GM18511 (cell line): ENCODE measurements around the gene DOK4.
"Not testable (repeated sequence)": the region's sequence is repeated elsewhere in the genome, so short reads cannot be mapped to it uniquely, and the experiment has no call there.

Source experiments
- ATAC-seq: cut with Tn5 transposase; IDR thresholded peaks from one replicate; pipeline ENCODE4 v1.9.1; 2021; ENCODE audit warnings: mild to moderate bottlenecking, moderate library complexity; ENCODE audit not compliant: unreplicated experiment

DOK4 gene

DNA sequence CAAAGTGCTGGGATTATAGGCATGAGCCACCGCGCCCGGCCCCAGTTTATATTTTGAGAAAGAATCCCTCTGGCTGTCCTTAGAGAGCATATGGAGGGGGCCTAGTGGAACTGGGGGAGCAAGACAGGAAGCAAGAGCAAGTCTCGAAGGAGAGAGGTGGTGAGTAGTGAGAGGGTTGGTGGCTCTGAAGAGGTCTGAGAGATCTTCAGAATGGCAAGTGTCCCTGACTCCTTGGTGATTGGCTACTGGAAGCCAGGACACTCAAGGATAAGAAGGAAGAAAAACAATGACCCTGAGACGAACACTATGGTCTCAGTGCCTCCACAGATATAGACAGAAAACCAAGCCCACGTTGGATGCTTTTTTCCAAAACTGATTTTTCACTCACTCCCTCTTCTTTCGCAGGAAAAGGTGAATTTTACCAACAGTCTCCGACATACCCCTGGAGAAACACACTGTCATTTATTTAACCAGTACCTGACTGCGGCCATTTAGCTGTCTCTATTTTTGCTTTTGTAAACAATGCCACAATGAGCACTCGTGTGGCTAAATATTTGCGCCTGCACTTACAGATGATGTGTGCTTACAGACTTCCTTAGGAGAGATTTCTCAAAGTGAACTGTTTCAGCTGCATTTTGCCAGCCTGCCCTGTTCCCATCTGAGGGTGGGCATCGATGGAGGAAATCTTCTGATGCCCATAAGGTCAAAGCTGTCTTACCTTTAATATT is 15.9 kb upstream of the DOK4 start:
- ATAC-seq: no peak

DNA sequence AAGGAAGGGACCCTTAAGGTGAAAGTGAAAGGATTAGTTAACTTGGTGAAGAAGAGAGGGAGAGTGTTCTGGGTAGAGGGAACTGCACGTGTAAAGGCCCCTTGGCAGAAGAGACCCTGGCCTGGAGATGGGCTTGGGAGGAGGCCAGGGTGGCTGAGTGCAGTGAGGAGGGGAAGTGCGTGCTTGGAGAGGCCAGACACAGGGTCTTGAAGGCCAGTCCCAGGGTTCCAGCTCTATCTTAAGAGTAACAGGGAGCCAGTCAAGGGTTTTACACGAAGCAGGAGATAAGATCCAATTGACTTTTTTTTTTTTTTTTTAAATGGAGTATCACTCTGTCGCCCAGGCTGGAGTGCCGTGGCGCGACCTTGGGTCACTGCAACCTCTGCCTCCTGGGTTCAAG is 15.2 kb upstream of the DOK4 start:
- no peak for ATAC-seq

DNA sequence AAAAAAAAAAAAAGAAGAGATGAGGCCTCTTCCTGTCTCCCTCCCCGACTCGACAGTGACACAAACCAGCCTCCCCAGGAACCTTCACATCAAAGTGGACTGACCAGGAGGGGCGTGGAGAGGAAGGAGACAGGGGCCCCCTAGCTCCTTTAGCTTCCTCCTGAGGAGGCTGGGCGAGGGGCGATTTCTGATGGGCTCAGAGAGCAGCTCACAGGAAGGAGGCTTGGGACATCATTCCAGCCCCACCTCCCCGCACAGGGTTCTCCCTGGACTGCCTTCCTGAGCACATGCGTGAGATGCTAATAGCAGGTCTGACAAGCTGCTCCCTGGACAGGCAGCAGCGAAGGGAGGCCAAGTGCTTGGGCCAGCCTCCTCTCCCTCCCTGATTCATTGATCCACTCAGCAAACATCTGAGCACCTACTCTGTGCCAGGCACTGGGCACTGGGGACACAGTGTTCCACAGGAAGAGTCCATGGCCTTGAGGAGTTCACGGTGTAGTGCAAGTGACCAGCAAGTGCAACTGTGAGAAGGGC is 14.4 kb upstream of the DOK4 start:
- ATAC-seq: no peak

DNA sequence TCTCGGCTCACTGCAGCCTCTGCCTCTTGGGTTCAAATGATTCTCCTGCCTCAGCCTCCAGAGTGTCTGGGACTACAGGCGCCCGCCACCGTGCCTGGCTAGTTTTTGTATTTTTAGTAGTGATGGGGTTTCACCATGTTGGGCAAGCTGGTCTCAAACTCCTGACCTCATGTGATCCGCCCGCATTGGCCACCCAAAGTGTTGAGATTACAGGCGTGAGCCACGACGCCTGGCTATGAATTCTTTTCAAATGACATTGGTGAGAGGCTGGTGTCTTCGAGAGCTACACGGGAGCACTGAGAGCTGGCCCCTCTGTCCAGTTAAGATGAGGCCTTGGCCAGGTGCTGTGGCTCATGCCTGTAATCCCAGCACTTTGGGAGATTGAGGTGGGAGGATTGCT is 13.6 kb upstream of the DOK4 start:
- ATAC-seq: not testable (repeated sequence)

DNA sequence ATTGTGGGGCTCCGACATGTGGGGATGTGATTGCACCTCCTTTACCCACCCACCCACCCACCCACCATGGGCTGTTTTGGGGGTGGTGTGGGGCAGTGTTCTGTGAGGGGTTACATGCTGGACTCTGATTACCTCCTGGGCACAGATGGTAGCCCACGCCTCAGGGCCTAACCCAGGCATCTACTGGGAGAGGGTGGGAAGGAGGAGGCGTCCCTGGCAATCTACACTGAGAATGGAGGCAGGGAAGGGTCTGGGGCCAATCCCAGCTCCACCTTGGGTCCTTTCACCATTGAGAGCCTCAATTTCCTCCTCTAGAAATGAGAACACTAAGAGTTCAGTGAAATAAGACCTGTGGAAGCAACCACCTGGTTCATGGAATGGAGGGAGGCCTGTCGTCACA is 11.7 kb upstream of the DOK4 start:
- ATAC-seq: no peak

DNA sequence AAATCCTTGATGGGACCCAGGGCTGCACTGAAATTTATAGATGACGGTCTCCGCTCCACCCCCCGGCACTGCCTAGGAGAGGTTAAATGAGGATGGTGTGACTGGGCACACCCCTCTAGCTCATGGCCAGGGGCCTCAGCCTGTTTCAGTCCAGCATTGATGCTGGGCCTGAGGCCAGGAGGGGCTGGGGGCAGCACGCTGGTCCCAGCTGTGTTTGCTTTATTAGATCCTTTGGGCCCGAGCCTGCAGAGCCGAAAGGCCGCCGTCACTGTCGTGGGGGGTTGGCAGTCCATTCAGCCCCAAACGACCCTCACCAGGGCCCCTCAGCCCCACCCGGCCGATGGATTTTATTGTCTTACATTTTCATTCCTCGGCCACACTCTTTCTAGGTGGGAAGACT is 10.8 kb upstream of the DOK4 start:
- ATAC-seq: no peak

DNA sequence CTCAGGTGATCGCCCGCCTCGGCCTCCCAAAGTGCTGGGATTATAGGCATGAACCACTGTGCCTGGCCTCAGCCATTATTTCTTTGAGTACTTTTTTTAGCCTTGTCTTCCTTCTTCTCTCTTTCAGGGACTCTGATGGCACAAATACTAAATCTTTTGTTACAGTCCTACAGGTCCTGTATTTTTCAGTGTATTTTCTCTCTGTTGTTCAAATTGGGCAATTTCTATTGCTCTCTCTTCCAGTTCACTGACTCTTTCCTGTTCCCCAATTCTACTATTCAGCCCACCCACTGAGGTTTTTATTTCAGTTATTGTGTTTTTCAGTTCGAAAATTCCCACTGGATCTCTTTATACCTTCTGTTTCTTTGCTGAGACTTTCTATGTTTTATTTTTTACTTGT is 7.5 kb upstream of the DOK4 start:
- ATAC-seq: no peak

DNA sequence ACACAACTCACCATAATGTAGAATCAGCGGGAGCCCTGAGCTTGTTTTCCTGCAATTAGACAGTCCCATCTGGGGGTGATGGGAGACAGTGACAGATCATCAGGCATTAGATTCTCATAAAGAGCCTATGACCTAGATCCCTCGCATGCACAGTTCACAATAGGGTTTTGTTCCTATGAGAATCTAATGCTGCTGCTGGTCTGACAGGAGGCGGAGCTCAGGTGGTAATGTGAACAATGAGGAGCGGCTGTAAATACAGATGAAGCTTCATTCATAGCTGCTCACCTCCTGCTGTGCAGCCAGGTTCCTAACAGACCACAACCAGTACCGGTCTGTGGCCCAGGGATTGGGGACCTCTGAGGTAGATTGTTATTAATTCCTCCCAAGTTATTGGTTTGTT is 2.9 kb upstream of the DOK4 start:
- no peak for ATAC-seq

DNA sequence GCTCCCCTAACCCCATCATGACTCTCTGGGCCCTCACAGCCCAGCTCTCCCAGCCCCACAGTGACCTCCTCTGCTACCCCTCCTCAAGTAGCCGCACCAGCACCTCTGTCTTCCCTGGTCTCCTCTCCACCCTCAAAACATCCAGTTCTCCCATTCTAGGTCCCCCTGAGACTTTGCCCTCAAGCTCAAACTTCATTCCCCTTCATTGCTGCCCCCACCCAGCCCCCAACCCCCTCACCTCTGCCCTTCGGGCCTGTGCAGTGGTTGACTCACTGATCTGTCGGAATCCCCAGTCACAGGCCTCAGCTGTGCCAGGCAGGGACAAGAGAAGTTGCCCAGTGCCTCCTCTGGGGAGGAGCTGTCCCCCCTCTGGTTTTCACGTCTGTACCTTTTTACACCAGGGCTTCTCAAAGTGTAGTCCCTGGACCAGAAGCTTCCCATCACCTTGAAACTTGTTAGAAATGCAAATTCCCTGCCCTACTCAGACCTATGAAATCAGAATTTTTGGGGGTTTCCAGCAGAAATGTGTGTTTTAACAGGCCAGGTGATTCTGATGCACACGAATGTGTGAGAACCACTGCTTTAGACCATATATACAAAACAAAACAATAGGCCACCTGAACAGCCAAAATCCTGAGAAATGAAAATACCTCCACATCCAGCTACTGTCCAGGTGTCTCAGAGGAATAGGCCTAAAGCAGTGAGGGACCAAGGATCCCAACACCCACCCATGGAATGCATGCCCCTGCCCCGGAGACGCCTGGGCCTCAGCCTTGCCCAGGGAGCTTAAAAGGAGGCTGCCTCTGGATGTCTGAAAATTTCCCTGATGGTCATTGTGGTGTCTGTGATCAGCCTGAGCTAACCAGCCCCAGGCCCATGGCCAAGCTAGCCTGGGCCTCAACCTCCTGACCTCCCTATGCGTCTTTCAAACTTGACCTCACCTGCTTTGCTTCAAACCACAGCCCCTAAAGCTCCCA is 853 bp upstream of the DOK4 start:
- no peak for ATAC-seq

DNA sequence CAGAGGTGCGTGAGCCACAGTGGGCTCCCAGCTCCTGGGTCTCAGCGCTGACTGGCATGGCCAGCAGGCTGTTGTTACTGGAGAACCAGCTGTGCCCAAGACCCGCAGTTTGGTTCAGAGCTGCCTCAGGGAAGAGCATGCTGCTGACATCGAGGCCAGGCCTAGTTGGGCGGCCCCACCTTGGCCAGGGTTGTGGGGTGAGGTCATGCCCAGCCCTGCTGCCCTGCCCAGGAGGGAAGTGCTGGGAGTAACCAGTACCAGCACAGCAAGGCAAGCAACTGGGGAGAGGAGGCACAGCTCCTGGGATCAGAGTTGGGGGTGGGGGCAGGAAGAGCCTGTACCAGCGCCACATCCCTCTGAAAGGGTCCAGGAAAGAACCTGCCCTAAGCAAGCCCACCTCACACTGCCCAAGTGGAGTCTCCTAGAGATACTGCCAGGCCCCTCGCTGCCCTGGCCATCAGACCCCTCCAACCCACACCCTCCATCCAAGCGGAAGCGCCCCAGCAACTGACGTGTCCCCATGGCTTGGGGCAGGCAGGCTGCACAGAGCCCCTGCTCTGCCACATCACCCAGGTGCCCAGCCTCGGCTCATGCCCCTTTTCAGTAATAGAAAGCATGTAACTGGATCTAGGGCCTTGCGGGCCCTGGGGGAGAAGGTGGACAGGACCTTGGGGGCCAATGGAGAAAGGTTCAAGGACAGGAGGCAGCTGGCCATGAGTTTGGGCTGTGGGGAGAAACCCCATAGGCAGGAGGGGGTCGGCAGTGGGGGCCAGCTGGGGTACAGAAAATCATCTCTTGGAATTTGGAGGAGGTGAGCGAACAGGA is 990 bp downstream of the DOK4 start:
- ATAC-seq: no peak

DNA sequence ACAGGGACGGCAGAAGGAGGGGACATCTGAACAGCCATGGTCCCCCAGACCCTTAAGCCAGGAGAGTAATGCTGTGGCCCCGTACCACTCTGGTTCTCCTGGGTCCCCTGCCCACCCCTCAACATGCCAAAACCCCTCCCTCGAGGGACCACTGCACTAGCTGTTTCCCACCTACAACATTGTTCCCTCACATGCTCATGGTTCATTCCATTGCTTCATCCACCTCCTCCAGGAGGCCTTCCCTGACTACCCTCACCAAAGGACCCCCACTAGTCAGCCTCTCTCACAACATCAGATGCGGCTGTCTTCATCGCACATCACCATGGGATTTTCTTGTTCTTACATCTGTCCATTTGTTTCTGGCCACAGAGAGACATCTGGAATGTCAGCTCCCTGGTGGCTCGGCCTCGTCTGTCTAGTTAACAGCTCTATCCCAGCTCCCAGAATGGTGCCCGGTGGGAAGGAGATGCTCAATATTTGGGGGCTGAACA is 1.7 kb downstream of the DOK4 start:
- no peak for ATAC-seq

DNA sequence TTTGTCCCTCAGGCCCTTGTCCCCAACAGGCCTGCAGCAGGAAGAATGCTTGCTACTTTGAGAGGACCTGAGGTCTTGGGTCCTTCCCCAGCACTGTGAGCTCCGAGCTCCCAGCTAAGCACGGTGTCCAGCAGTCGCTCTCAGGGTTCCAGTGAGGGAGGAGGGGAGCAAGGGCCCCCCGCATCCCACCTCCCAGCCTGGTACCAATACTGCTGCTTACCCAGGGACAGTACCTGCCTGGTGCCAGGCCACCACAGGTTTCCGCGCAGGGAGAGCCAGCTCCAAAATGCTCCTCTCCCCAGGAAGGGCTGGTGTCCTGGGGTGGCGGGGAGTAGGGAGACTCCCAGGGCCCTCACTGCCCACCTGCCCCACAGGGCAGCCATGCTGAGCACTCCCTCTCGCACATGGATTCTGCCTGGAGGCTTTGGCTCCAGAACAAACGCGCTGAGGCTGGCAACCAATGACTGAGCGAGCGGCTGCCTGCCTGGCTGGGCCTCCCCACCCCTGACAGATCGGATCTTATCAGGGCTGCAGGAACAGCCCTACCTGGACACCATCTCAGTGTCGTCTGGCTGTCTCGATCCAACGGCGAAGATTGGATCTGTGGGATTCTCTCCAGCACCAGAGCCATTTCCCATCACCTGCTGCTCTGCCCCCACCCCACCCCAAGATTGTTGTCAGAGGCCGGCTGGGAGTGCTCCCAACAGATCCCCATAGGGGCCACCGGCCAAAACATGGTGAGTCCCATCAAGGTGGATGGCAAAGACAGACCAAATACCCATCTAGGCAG is 2.4 kb downstream of the DOK4 start:
- ATAC-seq: no peak

DNA sequence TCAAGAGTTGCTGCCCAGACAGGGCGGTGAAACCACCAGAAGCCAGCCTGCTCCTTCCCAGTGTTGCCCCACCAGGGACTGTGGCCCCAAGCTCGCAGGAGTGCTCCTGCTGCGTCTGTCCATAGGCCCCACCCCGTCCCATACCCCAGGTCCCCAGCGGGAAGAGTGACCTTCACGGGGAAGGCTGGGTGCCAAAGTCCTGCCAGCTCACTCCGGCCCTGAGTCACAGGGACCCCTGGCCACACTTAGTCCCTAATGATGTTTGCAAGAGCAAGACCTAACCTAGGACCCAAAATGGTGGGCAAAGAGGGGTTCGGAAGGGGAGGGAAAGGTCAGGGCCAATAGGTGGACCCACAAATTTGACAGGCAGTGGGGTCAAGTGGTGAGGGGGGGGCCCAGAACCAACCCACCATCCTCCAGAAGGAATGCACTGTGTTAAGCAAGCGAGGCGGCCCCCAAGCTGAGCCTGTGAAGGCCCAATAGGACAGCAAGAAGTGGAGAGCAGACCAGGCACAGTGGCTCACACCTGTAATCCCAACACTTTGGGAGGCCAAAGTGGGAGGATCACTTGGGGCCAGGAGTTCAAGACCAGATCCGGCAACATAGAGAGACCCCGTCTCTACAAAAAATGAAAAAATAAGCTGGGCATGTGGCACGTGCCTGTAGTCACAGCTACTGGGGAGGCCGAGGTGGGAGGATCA is 3.3 kb downstream of the DOK4 start:
- ATAC-seq: no peak

DNA sequence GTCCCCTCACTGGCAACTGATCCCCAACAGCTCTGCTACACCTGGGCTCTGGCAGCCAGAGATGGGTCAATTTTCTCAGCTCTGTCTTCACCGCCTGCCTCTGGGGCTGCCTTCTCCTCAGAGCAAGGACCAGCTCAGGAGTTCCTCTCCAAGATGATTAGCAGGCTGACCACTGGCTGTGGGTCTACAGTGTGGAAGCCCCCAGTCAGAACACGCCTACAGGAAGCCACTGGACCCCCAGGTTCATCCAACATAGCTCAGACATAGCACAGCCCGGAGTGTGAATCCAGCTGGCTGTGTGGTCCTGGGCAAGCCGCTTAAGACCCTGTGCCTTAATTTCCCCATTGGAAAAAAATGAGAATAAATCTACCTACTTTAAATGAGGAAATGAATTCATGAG is 4.9 kb downstream of the DOK4 start:
- no peak for ATAC-seq

DNA sequence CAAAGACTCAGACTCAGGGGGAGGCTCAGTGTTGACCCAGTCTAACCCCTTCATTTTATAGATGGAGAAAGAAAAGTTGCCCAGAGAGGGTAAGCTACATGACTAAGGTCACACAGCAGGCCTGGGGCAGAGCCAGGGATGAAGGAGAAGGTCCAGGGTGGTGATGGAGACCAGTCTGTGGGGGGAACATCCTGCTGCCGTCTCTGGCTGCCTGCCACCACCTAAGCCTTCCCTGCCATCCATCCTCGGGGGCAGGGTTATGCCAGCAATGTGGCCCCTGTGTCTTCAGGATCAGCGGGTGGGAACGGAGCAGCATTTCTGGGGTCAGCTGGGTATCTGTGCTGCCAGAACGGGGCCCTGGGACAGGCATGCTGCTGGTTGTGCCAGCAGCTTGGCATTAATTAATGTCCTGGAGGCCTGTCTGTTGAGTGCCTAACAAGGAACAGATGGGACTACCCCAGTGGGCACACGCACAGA is 5.5 kb downstream of the DOK4 start:
- no peak for ATAC-seq

DNA sequence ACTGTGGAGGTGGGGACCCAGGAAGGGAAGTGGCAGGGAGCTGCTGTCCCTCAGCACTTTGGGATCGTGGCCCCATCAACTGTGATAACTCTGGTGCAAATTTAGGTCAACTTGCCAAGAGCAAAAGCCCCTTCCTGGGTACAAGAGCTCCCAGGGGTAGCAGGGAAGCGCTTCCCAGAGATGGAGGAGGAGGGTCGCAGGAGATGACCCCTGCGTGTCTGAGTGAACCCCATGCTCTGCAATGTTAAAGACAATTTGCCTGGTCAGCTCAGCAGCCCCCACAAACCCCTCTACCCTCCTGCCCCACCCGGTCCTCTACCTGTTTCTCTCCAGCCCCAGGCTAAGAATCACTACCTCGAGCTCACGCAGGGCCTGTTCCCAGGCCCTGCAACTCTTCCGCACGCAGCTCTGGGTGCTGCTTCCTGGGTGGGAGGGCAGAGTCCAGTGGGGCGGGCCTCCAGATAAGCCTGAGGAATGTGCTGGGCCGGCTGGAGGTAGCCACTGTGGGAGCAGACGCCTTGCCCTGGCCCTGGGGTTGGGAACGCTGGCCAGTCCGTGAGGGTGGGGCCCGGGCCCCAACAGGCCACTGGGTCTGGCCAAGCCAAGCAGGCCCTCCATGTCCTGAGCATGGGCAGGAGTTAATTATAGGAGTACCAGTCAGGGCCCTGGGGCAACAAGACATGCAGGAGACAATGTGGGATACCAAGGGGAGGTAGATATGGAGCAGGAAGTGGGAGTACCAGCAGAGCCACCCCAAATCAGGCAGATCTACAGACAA is 6.1 kb downstream of the DOK4 start:
- ATAC-seq: no peak

DNA sequence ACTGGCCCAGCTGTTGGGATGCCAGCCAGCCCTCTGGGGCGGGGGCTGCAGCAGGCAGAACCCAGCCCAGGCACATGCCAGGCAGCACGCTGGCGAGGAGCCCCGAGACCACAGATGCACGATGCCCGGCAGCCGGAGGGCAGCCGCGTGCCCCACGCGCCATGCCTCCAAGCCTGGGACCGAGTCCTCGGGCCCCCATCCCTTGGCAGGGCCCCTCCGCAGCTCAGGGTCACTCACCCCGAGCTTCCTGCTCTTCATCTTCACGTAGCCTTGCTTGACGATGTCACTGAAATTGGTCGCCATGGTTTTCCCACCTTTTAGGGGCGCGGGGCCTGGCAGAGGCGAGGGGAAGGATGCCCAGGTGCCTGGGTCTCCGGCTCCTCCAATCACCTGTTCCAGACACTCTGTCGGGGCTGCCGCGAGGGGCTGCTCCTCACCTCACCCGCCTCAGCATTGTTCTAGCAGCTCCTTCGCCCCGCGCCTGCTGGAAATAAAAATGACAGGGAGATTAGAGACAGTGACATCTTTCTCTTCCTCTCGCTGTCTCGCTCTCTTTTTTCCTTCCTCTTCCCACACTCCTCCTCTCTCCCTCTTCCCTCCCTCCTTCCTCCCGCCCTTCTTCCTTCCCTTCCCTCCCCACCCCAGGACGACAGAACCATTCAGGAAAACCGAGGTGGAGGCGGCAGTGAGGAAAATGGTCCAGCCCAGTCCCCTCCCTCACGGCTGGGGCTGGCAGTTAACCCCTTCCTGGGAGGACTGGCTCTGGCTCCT is 6.9 kb downstream of the DOK4 start:
- ATAC-seq: no peak
